GM23248 (cell line): Measurements from ENCODE around the gene LATS2.

ENCODE experiments used
- EZH2 ChIP-seq: fragments of 200-600 bp; sonication (generic); IDR thresholded peaks from 2 replicates; pipeline ENCODE4 v1.6.1; 2018; ENCODE audit warnings: antibody characterized with exemption, mild to moderate bottlenecking; ENCODE audit not compliant: insufficient read depth, poor library complexity, severe bottlenecking
- EZH2phosphoT487 ChIP-seq: fragments of 200-600 bp; sonication (generic); IDR thresholded peaks from 2 replicates; pipeline ENCODE4 v1.6.1; 2018; ENCODE audit warnings: antibody characterized with exemption, moderate library complexity, mild to moderate bottlenecking, low read depth; ENCODE audit not compliant: insufficient read depth

DNA sequence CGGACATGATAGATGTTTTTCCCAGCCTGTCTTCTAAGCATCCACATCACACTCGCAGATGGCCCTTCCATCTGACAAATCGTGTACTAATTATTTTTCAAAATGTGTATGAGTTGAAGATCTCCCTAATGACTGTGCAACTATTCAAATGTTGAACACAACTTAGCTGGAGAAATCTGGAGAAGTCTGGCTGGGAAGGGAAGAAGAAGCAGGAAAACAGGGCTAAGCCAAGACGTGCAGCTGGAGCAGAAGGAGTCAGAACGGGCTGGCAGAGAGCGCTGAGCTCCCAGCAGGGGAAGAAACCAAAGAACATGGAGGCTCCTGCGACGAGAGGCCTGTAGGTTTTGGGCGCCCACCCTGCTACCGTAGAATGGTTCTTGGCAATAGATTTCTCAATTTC lies 13.2 kb upstream of the LATS2 start:
- TF ChIP-seq EZH2phosphoT487 (no peak), EZH2 (no peak)
